ENCODE data around the gene SLC45A3. TPM values are rescaled to one million over a fixed set of nuclear protein-coding genes. Genes with fewer than 3 reads are reported as not detected.

Gene SLC45A3
- polyA plus RNA-seq, 4 donors, result 8.2 to 11.1 (median 8.7) TPM

GRCh38 chr1:205701420-205701819 lies 21.1 kb upstream of the SLC45A3 start:
- DNase-seq (ENCODE audit: low read depth in 4 of 4, low spot score in 2 of 4), result no peak

- DNase-seq (ENCODE audit: low read depth in 4 of 4, low spot score in 2 of 4), result peak in 2 of 4 donors; percentile 61 to 68
Measured at GRCh38 chr1:205700865-205701401, 20.6 kb upstream of the SLC45A3 start.

GRCh38 chr1:205699416-205699815 lies 19.1 kb upstream of the SLC45A3 start:
- no peak for DNase-seq (ENCODE audit: low read depth in 4 of 4, low spot score in 2 of 4)

GRCh38 chr1:205698921-205699320 lies 18.6 kb upstream of the SLC45A3 start:
- DNase-seq (ENCODE audit: low read depth in 4 of 4, low spot score in 2 of 4), result no peak

- DNase-seq (ENCODE audit: low read depth in 4 of 4, low spot score in 2 of 4), result no peak
Measured at GRCh38 chr1:205693421-205693991, 13.2 kb upstream of the SLC45A3 start.

GRCh38 chr1:205692423-205692822 lies 12.1 kb upstream of the SLC45A3 start:
- DNase-seq (ENCODE audit: low read depth in 4 of 4, low spot score in 2 of 4), result no peak

- DNase-seq (ENCODE audit: low read depth in 4 of 4, low spot score in 2 of 4), result no peak
Measured at GRCh38 chr1:205690122-205690756, 9.9 kb upstream of the SLC45A3 start.

- no peak for DNase-seq (ENCODE audit: low read depth in 4 of 4, low spot score in 2 of 4)
Measured at GRCh38 chr1:205689479-205689878, 9.2 kb upstream of the SLC45A3 start.

GRCh38 chr1:205688171-205689080 lies 8.1 kb upstream of the SLC45A3 start:
- DNase-seq (ENCODE audit: low read depth in 4 of 4, low spot score in 2 of 4), result no peak

- no peak for DNase-seq (ENCODE audit: low read depth in 4 of 4, low spot score in 2 of 4)
Measured at GRCh38 chr1:205687242-205687641, 6.9 kb upstream of the SLC45A3 start.

GRCh38 chr1:205681364-205681763 lies 1.1 kb upstream of the SLC45A3 start:
- DNase-seq (ENCODE audit: low read depth in 4 of 4, low spot score in 2 of 4), result no peak

- DNase-seq (ENCODE audit: low read depth in 4 of 4, low spot score in 2 of 4), result no peak
Measured at GRCh38 chr1:205678286-205679111, 1.8 kb downstream of the SLC45A3 start.

- DNase-seq (ENCODE audit: low read depth in 4 of 4, low spot score in 2 of 4), result no peak
Measured at GRCh38 chr1:205677167-205677566, 3.1 kb downstream of the SLC45A3 start.

GRCh38 chr1:205676597-205676996 lies 3.7 kb downstream of the SLC45A3 start:
- no peak for DNase-seq (ENCODE audit: low read depth in 4 of 4, low spot score in 2 of 4)

- no peak for DNase-seq (ENCODE audit: low read depth in 4 of 4, low spot score in 2 of 4)
Measured at GRCh38 chr1:205676002-205676401, 4.3 kb downstream of the SLC45A3 start.

- DNase-seq (ENCODE audit: low read depth in 4 of 4, low spot score in 2 of 4), result no peak
Measured at GRCh38 chr1:205675247-205675646, 5.1 kb downstream of the SLC45A3 start.

GRCh38 chr1:205672970-205673369 lies 7.3 kb downstream of the SLC45A3 start:
- no peak for DNase-seq (ENCODE audit: low read depth in 4 of 4, low spot score in 2 of 4)

- DNase-seq (ENCODE audit: low read depth in 4 of 4, low spot score in 2 of 4), result no peak
Measured at GRCh38 chr1:205672395-205672889, 7.9 kb downstream of the SLC45A3 start.

- DNase-seq (ENCODE audit: low read depth in 4 of 4, low spot score in 2 of 4), result no peak
Measured at GRCh38 chr1:205670611-205671430, 9.5 kb downstream of the SLC45A3 start.

- DNase-seq (ENCODE audit: low read depth in 4 of 4, low spot score in 2 of 4), result no peak
Measured at GRCh38 chr1:205670150-205670446, 10.2 kb downstream of the SLC45A3 start.

Measured in left renal cortex interstitium (tissue), 4 donors.